HG03103 (cell line): Measurements from ENCODE around the gene SARS1.
"Not testable (repeated sequence)": the region's sequence is repeated elsewhere in the genome, so short reads cannot be mapped to it uniquely, and the experiment has no call there.

Experiments
- ATAC-seq: cut with Tn5 transposase; IDR thresholded peaks from one replicate; pipeline ENCODE4 v1.9.1; 2021; ENCODE audit warnings: low read depth; ENCODE audit not compliant: unreplicated experiment

Gene SARS1

DNA sequence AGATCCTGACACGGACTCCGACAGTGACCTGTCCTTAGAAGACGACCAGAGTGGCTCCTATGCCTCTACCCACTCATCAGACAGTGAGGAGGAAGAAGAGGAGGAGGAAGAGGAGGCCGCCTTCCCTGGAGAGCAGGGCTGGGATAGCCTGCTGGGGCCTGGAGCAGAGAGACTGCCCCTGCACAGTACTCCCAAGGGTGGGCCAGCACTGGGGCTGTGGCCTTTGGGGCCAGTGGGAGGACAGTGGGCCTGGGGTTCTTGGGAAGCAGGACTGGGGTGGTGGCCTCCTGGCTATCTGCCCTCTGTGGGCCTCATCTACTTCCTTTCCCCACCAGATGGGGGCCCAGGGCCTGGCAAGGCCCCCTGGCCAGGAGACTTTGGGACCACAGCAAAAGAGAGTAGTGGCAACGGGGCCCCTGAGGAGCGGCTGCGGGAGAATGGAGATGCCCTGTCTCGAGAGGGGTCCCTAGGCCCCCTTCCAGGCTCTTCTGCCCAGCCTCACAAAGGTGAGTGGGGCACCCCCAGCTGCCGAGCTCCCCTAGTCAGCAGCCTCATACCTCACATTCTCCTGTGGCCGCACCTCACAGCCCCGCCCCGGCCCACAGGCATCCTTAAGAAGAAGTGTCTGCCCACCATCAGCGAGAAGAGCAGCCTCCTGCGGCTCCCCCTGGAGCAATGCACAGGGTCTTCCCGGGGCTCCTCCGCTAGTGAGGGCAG lies 59.3 kb downstream of the SARS1 start:
- no peak for ATAC-seq

DNA sequence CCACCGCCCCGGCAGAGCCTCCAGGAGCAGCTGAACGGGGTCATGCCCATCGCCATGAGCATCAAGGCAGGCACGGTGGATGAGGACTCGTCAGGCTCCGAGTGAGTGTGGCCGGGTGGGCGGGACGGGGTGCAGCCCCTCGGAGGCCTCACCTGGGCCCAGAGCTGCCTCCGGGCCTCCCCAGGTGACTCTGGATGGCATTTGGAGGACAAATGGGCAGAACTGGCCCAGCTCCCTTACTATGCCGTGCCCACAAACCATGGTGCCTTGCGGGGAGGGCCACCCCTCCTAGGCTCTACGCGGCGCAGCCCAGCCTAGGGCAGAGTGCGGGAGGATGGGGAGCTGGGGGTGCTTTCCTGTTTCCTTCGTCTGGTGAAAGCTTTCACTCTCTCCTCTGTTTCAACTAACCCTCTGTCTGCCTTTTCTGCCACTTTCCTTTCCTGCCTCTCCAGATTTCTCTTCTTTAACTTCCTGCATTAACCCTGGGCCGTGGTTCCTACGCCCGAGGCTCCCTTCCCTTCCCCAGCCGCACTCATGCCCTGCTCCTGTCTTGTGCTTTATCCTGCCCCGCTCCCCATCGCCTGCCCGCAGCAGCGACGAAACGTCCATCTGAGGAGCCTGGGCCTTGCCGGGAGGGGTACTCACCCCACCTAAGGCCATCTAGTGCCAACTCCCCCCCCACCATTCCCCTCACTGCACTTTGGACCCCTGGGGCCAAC lies 60.0 kb downstream of the SARS1 start:
- no peak for ATAC-seq

DNA sequence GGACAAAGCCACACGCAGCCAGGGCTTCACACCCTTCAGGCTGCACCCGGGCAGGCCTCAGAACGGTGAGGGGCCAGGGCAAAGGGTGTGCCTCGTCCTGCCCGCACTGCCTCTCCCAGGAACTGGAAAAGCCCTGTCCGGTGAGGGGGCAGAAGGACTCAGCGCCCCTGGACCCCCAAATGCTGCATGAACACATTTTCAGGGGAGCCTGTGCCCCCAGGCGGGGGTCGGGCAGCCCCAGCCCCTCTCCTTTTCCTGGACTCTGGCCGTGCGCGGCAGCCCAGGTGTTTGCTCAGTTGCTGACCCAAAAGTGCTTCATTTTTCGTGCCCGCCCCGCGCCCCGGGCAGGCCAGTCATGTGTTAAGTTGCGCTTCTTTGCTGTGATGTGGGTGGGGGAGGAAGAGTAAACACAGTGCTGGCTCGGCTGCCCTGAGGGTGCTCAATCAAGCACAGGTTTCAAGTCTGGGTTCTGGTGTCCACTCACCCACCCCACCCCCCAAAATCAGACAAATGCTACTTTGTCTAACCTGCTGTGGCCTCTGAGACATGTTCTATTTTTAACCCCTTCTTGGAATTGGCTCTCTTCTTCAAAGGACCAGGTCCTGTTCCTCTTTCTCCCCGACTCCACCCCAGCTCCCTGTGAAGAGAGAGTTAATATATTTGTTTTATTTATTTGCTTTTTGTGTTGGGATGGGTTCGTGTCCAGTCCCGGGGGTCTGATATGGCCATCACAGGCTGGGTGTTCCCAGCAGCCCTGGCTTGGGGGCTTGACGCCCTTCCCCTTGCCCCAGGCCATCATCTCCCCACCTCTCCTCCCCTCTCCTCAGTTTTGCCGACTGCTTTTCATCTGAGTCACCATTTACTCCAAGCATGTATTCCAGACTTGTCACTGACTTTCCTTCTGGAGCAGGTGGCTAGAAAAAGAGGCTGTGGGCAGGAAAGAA lies 61.1 kb downstream of the SARS1 start:
- ATAC-seq = no peak

DNA sequence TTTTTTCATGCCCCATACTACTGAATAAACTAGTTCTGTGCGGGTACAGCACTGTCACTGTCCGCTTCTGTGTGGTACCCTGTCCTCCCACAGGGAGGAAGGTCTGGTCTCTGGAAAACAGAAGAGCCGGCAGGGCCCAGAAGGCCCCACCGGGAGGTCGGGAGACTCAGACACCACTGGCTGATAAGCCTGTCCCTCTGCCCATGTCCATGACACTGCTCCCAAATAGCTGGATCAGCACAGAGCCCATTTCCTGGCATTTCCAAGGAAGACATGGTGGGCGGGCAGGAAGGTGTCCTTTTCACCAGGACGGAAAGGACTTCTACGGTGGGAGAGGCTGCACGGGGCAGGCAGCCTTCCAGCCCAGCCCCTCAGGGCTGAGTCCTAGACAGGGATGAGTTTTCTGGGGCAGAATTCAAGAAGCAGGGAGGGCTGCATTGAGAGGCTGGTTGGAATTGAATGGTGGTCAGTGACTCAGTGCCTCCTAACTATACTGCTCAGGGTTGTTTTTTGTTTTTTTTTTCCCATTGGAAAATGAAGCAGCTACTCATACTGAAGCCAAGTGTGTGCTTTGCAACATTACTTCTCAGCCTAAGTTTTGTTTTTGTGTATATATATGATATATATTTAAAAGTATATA lies 62.1 kb downstream of the SARS1 start:
- ATAC-seq = no peak

DNA sequence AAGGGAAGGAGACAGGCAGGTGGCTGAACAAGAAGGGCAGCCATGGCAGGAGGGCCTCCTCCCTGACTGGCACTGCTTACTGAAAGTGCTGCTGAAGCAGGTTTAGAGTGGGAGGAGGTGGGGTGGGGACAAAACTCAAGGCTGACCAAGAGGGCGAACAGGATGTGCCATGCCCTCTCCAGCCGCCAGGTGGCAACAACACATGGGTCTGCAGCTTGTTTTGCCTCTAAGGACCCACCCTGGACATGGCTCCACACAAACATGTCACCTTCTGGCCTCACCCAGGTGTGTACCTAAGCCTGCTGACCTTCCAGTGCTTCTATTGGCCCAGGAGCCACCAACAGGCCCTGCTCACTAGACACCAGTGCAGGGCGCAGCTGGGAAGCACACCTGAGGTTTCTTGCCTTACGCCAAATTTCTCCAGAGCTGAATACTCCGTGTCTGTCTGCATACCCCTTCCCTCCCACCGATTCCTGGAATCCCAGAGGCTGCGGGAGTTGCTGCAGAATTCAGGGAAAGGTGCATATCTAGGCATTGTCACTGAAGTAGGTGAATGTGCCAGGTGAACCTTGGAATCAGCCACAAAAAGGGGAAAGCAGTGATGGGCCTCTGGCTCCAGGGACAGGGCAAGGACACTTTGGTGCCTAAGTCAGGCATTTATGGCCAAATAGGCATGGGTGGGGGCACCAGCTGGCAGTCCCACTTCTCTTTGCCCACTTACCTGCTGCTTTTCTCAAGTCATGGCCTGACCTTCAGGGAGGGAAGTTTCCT lies 63.9 kb downstream of the SARS1 start:
- peak; percentile 67 for ATAC-seq

DNA sequence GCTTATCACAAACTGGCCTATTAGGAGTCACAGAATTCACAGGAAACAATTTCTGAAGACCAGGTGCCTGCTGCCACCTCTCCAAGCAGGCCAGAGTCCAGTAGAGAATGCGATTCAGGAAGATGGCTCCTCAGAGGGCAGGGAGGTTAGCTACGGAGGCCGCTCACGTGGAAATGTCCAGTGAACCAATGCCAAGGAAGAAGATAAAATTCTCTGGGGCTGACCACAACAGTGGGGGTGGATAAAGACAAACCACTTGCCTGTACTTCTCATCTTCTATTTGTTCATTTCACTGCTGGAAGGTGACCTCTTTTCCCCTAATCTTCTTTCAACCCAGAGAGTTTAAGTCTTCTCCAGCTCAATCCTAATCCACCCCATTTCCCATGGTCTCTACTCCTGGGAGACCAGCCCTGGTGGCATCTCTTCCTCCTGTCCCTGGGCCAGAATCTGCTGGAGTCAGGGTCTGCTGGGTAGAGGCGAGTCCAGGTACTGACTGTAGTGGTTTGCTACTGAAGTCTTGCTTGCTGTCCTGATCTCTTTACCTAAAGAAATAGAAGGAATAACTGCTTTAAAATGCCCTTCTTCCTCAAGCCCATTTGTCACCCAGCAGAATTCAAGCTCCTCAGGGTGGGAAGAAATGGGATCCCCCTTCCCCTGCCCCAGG lies 66.0 kb downstream of the SARS1 start:
- no peak for ATAC-seq

DNA sequence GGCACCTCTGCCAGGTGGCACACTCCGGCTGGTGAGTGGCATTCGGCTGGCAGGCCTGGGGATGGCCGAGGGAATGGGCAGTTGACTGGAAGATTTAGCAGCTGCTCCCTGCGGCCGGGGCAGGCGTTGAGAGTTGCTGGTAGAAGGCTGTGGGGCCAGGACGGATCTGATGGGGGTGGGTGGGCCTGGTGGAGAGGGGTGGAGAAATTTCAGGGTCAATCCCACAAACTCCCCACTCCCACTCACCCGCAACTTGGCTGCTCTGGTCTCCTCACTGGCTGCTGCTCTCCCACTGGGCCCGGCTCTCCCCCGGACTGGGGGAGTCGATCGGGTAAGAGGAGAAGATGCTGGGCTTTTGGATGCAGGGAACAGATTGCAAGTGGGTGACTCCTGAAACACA lies 67.1 kb downstream of the SARS1 start:
- ATAC-seq = no peak

DNA sequence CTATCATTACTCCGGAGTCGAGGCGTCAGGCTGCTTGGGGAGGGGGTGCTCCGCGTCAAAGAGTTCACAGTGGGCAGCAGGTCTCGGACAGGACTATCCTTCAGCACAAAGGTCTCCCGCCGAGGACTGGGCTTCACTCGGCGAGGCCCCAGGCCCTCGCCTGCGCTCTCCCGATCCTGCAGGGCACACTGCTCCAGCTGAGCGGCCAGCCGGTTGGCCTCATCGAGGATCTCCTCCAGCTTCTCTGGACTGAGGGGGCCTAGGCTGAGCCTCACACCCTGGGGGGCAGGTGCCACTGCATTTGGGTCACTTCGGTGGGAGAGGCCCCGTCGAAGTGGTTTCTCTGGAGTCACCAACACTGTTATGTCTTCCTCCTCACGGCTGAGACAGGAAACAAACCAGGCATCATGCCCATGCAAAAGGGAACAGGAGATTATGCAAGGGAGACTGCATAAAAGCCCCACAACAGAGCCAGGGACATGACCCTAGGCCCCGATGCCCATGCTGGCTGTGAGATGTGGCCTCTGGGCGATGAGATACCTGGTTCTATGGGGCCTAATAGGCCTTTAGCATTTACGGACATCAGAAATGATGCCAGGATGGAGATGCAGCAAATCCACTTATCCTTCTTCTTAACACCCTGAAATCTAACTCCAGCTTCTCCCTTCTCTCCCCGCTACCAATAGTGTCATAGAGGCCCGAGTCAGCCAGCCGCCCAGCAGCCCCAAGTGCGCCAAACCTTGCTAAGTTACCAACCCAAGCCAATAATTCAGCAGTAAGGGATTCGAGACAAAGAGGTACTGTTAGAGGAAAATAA lies 68.2 kb downstream of the SARS1 start:
- ATAC-seq = no peak

DNA sequence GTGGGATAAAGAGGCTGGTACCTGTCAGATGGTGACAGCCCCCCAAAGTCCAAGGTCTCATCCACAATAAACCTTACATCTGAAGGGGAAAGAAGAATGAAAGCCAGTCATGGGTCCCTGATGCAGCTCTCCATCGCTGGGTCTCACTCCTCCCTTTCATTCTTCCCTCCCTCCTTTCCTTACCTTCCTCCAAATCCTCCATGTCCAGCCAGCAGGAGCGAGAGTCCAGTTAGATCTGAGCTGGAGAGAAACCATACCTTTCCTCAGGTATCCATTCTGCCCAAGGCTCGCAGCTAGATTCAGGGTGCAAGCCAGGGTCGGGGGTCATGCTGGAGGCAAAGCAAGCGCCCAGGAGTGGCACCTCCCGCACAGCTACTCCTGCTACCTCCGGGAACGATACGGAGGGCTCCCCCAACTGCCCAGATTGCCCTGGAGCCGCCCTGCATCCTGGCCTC lies 68.8 kb downstream of the SARS1 start:
- ATAC-seq = no peak

DNA sequence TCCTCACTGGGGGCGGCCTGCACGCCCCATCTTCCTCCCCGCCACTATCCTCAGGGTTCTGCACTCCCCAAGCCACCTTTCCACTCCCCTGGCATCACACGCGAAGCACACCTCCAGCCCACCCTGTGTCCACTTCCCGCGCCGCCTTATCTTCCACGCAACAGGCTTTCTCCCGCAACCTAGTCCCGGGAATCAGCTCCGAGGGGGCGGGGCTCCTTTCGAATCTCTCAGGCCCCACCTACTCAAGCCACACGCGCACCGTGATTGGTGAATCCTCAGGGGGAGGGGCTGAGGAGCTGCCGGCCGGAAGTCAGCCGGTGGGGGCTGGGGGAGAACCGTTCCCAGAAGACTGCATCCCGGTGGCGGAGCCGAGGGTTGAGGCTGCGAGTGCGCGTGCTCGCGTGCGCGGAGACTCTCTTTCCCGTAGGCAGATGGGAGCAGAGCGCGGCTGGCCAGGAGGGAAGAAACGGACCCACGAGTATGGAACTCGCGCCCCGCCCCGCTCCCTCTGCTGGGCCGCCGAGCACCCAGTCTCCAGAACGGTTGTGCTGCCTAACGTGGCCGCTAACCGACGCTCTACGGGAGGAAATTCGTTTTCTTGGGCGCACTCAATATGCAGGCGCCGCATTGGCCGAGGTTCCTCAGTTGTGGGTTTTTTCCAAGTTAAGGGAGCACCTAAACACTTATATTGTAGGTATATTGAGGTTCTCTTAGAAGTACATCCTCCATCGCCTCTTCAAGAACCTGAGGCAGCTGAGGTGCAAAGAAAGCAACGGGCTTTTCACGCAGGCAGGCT lies 69.4 kb downstream of the SARS1 start, which contains the start of gene PSRC1:
TSS of gene PSRC1 (minus strand) at position 194 of the 796 bp plus-strand sequence.
- ATAC-seq = peak; percentile 84

DNA sequence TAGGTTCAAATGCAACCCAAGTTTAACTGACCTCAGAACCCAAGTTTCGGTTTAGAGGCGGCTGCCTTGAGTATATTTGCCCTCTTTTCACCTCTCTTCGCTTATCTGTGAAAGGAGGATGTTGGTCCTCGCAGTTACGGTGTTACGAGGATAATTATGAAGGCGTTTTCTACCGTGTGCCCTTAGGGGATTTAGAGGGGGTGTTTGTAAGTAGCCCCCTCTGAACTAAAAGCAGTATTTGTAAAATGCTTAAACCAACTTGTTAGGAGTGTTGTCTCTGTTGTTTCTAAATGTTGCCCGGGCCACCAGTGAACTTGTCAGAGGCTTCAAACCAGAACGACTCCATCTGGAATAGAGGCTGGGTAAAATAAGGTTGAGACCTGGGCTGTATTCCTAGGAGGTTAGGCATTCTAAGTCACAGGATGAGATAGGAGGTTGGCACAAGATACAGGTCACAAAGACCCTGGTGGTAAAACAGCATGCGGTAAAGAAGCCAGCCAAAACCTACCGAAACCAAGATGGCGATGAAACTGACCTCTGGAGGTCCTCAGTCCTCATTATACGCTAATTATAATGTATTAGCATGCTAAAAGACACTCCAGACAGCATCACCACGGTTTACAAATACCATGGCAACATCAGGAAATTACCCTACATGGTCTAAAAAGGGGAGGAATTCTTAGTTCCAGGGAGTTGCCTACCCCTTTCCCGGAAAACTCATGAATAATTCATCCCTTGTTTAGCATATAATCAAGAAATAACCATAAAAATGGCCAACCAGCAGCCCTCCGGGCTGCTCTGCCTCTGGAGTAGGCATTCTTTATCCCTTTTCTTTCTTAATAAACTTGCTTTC lies 70.3 kb downstream of the SARS1 start:
- no peak for ATAC-seq

DNA sequence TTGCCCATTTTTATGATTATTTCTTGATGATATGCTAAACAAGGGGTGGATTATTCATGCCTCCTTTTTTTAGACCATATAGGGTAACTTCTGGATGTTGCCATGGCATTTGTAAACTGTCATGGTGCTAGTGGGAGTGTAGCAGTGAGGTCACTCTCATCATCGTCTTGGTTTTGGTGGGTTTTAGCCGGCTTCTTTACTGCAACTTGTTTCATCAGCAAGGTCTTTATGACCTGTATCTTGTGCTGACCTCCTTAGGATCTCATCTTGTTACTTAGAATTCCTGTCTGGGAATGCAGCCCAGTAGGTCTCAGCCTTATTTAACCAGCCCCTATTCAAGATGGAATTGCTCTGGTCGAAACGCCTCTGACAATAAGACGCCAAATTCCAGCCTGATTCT lies 73.0 kb downstream of the SARS1 start:
- ATAC-seq = not testable (repeated sequence)
